ENCODE data around the gene UGT1A9. TPM values are rescaled to one million over a fixed set of nuclear protein-coding genes. Genes with fewer than 3 reads are reported as not detected.
A peak's percentile ranks its signal among the peaks of the same experiment; 100 is the strongest.

The UGT1A9 gene
- total RNA-seq, 1 donor from 2014 or later = not detected

GRCh38 chr2:233789554-233789953, 117.9 kb downstream of the UGT1A9 start:
- no peak overlapping the region for H3K9ac ChIP-seq
- H3K9me3 Mint-ChIP-seq = peaks cover 6% of the 10 kb centered on the region
- no peak overlapping the region for H3K27ac ChIP-seq
- H3K4me1 Mint-ChIP-seq = peaks cover 2% of the 10 kb centered on the region
- no peaks in the 10 kb centered on the region for H4K20me1 ChIP-seq (ENCODE audit: low read depth)
- peaks cover 8% of the 10 kb centered on the region for H3K27me3 Mint-ChIP-seq (ENCODE audit: insufficient read depth, low read depth)
- no peaks in the 10 kb centered on the region for H3K27me3 ChIP-seq
- DNase-seq (ENCODE audit: low spot score) = no peak
- no peak overlapping the region for H3K4me3 ChIP-seq
- H3K36me3 Mint-ChIP-seq = no peaks in the 10 kb centered on the region
- no peaks in the 10 kb centered on the region for H3K4me1 ChIP-seq
- no peaks in the 10 kb centered on the region for H3K9me3 ChIP-seq (ENCODE audit: low read depth)
- H3F3A ChIP-seq (ENCODE audit: low read depth) = peaks cover 3% of the 10 kb centered on the region
- H3K27ac Mint-ChIP-seq = no peak overlapping the region
- no peak overlapping the region for H2AFZ ChIP-seq (replicated peaks)
- H3K79me2 ChIP-seq (ENCODE audit: low read depth) = no peaks in the 10 kb centered on the region
- no peak overlapping the region for H3K4me2 ChIP-seq
- TF ChIP-seq EZH2phosphoT487 (IDR thresholded peaks at IDR 0.05) = no peak
- TF ChIP-seq CTCF (IDR thresholded peaks at IDR 0.05) = no peak
- TF ChIP-seq EZH2 (IDR thresholded peaks at IDR 0.05) = no peak
- H3K36me3 ChIP-seq = no peaks in the 10 kb centered on the region
- H3K4me3 Mint-ChIP-seq = no peak overlapping the region

DNA sequence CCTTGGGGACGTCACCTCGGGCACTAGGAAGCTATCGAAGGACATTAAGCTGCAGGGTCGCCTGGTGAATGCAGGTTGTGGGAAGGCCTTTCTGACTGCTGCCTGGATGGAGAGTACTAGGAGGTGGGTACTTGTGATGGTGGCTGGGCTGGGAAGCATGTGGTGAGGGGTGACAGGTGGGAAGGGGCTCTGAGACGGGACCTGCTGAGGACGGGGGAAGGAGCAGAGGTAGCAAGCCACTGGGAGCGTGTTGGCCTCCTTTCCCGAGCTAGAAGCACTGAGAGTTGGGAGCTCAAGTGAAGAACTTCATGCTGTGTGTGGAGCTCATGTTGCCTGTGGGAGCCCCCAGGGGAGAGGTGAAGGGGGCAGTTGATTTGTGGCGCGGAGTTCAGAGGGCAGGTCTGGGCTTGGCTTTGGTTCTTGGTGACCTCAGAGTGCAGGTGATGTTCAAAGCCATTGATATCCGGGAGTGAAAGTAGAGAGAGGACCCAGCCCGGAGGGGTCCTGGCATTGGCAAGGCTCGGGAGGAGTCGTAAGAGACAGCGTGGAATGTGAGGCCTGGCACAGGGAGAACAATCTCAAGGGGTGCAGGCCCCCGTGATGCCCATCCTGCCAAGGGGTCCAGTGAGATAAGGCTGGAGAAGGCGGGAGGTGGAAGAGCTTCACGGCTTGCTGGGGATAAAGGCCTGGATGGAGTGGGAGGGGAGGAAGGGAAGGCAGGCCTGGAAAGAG, 119.6 kb downstream of the UGT1A9 start:
- H3K27me3 ChIP-seq = no peaks in the 10 kb centered on the region
- H3K27ac Mint-ChIP-seq = peak overlapping the region; percentile 31
- H3K9ac ChIP-seq = no peak overlapping the region
- no peak overlapping the region for H3K27ac ChIP-seq
- no peaks in the 10 kb centered on the region for H3K9me3 ChIP-seq (ENCODE audit: low read depth)
- peaks cover 3% of the 10 kb centered on the region for H3F3A ChIP-seq (ENCODE audit: low read depth)
- H3K4me1 Mint-ChIP-seq = peaks cover 2% of the 10 kb centered on the region
- no peak overlapping the region for H2AFZ ChIP-seq (replicated peaks)
- no peak overlapping the region for H3K4me3 ChIP-seq
- no peak for DNase-seq (ENCODE audit: low spot score)
- no peaks in the 10 kb centered on the region for H3K79me2 ChIP-seq (ENCODE audit: low read depth)
- H3K4me2 ChIP-seq = no peak overlapping the region
- no peak overlapping the region for H3K4me3 Mint-ChIP-seq
- peaks cover 8% of the 10 kb centered on the region for H3K27me3 Mint-ChIP-seq (ENCODE audit: insufficient read depth, low read depth)
- H4K20me1 ChIP-seq (ENCODE audit: low read depth) = no peaks in the 10 kb centered on the region
- H3K9me3 Mint-ChIP-seq = peaks cover 4% of the 10 kb centered on the region
- TF ChIP-seq CTCF (IDR thresholded peaks at IDR 0.05) (no peak), EZH2 (IDR thresholded peaks at IDR 0.05) (no peak), EZH2phosphoT487 (IDR thresholded peaks at IDR 0.05) (no peak)
- no peaks in the 10 kb centered on the region for H3K36me3 ChIP-seq
- H3K36me3 Mint-ChIP-seq = no peaks in the 10 kb centered on the region
- H3K4me1 ChIP-seq = no peaks in the 10 kb centered on the region

GRCh38 chr2:233791883-233792329, 120.2 kb downstream of the UGT1A9 start:
- TF ChIP-seq EZH2 (IDR thresholded peaks at IDR 0.05) (no peak), CTCF (IDR thresholded peaks at IDR 0.05) (no peak), EZH2phosphoT487 (IDR thresholded peaks at IDR 0.05) (no peak)
- no peak overlapping the region for H2AFZ ChIP-seq (replicated peaks)
- H3K9ac ChIP-seq = no peak overlapping the region
- no peaks in the 10 kb centered on the region for H3K36me3 Mint-ChIP-seq
- H3K27ac Mint-ChIP-seq = peak overlapping the region; percentile 31
- H3K4me2 ChIP-seq = no peak overlapping the region
- peaks cover 2% of the 10 kb centered on the region for H3K4me1 Mint-ChIP-seq
- H3F3A ChIP-seq (ENCODE audit: low read depth) = peaks cover 3% of the 10 kb centered on the region
- H3K36me3 ChIP-seq = no peaks in the 10 kb centered on the region
- no peak overlapping the region for H3K4me3 Mint-ChIP-seq
- H3K9me3 ChIP-seq (ENCODE audit: low read depth) = no peaks in the 10 kb centered on the region
- no peaks in the 10 kb centered on the region for H4K20me1 ChIP-seq (ENCODE audit: low read depth)
- DNase-seq (ENCODE audit: low spot score) = no peak
- H3K4me3 ChIP-seq = no peak overlapping the region
- no peaks in the 10 kb centered on the region for H3K4me1 ChIP-seq
- H3K27me3 ChIP-seq = no peaks in the 10 kb centered on the region
- peaks cover 8% of the 10 kb centered on the region for H3K27me3 Mint-ChIP-seq (ENCODE audit: insufficient read depth, low read depth)
- no peak overlapping the region for H3K27ac ChIP-seq
- H3K79me2 ChIP-seq (ENCODE audit: low read depth) = no peaks in the 10 kb centered on the region
- peaks cover 4% of the 10 kb centered on the region for H3K9me3 Mint-ChIP-seq
